Osteocyte (in vitro differentiated cells): Measurements from ENCODE around the gene NRXN3. TPM values are rescaled to one million over a fixed set of nuclear protein-coding genes. Genes with fewer than 3 reads are reported as not detected.

Source experiments
- DNase-seq: peaks from one replicate; pipeline ENCODE4 v3.0.0; 2021; ENCODE audit warnings: mixed read lengths; ENCODE audit not compliant: unreplicated experiment; ENCODE audit errors: extremely low spot score
- H3K27ac Mint-ChIP-seq: one replicate; pipeline ENCODE4 v1.8.0; 2021; ENCODE audit warnings: mild to moderate bottlenecking, mixed read lengths; ENCODE audit not compliant: unreplicated experiment
- H3K27me3 Mint-ChIP-seq: one replicate; pipeline ENCODE4 v1.8.0; 2021; ENCODE audit warnings: mixed read lengths; ENCODE audit not compliant: unreplicated experiment
- H3K36me3 Mint-ChIP-seq: one replicate; pipeline ENCODE4 v1.8.0; 2021; ENCODE audit warnings: mixed read lengths; ENCODE audit not compliant: unreplicated experiment
- H3K4me1 Mint-ChIP-seq: one replicate; pipeline ENCODE4 v1.8.0; 2021; ENCODE audit warnings: mixed read lengths; ENCODE audit not compliant: unreplicated experiment
- H3K4me3 Mint-ChIP-seq: one replicate; pipeline ENCODE4 v1.8.0; 2021; ENCODE audit warnings: mild to moderate bottlenecking, moderate library complexity, mixed read lengths; ENCODE audit not compliant: unreplicated experiment
- H3K9me3 Mint-ChIP-seq: one replicate; pipeline ENCODE4 v1.8.0; 2021; ENCODE audit warnings: mixed read lengths; ENCODE audit not compliant: unreplicated experiment
- CTCF ChIP-seq: fragments of 200-600 bp; sonication (generic); IDR thresholded peaks from 2 replicates; pipeline ENCODE4 v1.5.0; 2021; ENCODE audit warnings: antibody characterized with exemption, mild to moderate bottlenecking, moderate library complexity
- total RNA-seq: library from RNA; stranded (reverse); gene quantifications from 2 replicates; pipeline ENCODE4 v1.2.1, GENCODE V29; 2021

NRXN3 gene
- total RNA-seq, 1 donor from 2014 or later, result 26.5 TPM

GRCh38 chr14:79706382-79706781 is 1536.2 kb downstream of the NRXN3 start:
- Mint-ChIP-seq H3K27me3 (no peaks in the 10 kb centered on the region), H3K36me3 (no peaks in the 10 kb centered on the region), H3K9me3 (no peaks in the 10 kb centered on the region), H3K4me3 (no peak overlapping the region), H3K4me1 (peaks cover 3% of the 10 kb centered on the region), H3K27ac (no peak overlapping the region)
- TF ChIP-seq CTCF, result no peak
- no peak for DNase-seq

GRCh38 chr14:79708426-79709388 is 1538.5 kb downstream of the NRXN3 start:
- no peak for TF ChIP-seq CTCF
- no peak for DNase-seq
- H3K4me3 Mint-ChIP-seq, result no peak overlapping the region
- H3K27ac Mint-ChIP-seq, result no peak overlapping the region
- no peaks in the 10 kb centered on the region for H3K36me3 Mint-ChIP-seq
- no peaks in the 10 kb centered on the region for H3K27me3 Mint-ChIP-seq
- no peaks in the 10 kb centered on the region for H3K9me3 Mint-ChIP-seq
- H3K4me1 Mint-ChIP-seq, result peaks cover 3% of the 10 kb centered on the region

GRCh38 chr14:79709573-79709972 is 1539.4 kb downstream of the NRXN3 start:
- no peak overlapping the region for H3K4me3 Mint-ChIP-seq
- no peak for DNase-seq
- no peak for TF ChIP-seq CTCF
- no peaks in the 10 kb centered on the region for H3K27me3 Mint-ChIP-seq
- H3K36me3 Mint-ChIP-seq, result no peaks in the 10 kb centered on the region
- H3K4me1 Mint-ChIP-seq, result peaks cover 3% of the 10 kb centered on the region
- no peak overlapping the region for H3K27ac Mint-ChIP-seq
- no peaks in the 10 kb centered on the region for H3K9me3 Mint-ChIP-seq

GRCh38 chr14:79712302-79712950 is 1542.3 kb downstream of the NRXN3 start:
- Mint-ChIP-seq H3K27me3 (no peaks in the 10 kb centered on the region), H3K4me1 (peaks cover 3% of the 10 kb centered on the region), H3K36me3 (peaks cover 2% of the 10 kb centered on the region), H3K4me3 (no peak overlapping the region), H3K27ac (no peak overlapping the region), H3K9me3 (no peaks in the 10 kb centered on the region)
- DNase-seq, result no peak
- TF ChIP-seq CTCF, result no peak
